Fibroblast of the aortic adventitia (primary cell): ENCODE measurements around the gene VPS50. TPM values are rescaled to one million over a fixed set of nuclear protein-coding genes. Genes with fewer than 3 reads are reported as not detected.

ENCODE experiments used
- DNase-seq: peaks from one replicate; pipeline ENCODE4 v3.0.0-alpha.2; 2010; ENCODE audit warnings: low read depth
- H3K4me3 ChIP-seq: 2 replicates; pipeline ENCODE4 v1.5.1; 2011; ENCODE audit warnings: low read depth, mild to moderate bottlenecking, control low read depth, low read length, moderate library complexity
- CTCF ChIP-seq: IDR thresholded peaks from 2 replicates; pipeline ENCODE4 v1.5.1; 2011; ENCODE audit warnings: mild to moderate bottlenecking, low read length, control low read depth, inconsistent platforms; ENCODE audit not compliant: insufficient read depth
- total RNA-seq: library from RNA; depleted of rRNA; stranded (reverse); fragments of >200 nt; gene quantifications from 2 replicates; pipeline ENCODE4 v1.2.3, GENCODE V29; 2012; ENCODE audit warnings: low replicate concordance

Gene VPS50
- 32.3 and 50.0 TPM in 2 replicates for total RNA-seq

GRCh38 chr7:93231799-93232672 lies at the start of gene VPS50:
Gene VPS50, plus strand, starts transcription at chr7:93232366. Its CDS starts 102 bp downstream, at chr7:93232468.
- peak; percentile 96 for DNase-seq
- TF ChIP-seq CTCF: no peak
- H3K4me3 ChIP-seq: peak within 1 kb of the TSS; percentile 97

- H3K4me3 ChIP-seq: no peak overlapping the region
- no peak for TF ChIP-seq CTCF
- peak; percentile 53 for DNase-seq
Measured at GRCh38 chr7:93185303-93186027, 46.7 kb upstream of the VPS50 start.

GRCh38 chr7:93188870-93189634 lies 43.1 kb upstream of the VPS50 start:
- H3K4me3 ChIP-seq: no peak overlapping the region
- no peak for DNase-seq
- no peak for TF ChIP-seq CTCF

- DNase-seq: peak; percentile 27
- no peak for TF ChIP-seq CTCF
- H3K4me3 ChIP-seq: no peak overlapping the region
Measured at GRCh38 chr7:93194386-93194785, 37.8 kb upstream of the VPS50 start.

- no peak for TF ChIP-seq CTCF
- H3K4me3 ChIP-seq: no peak overlapping the region
- DNase-seq: no peak
Measured at GRCh38 chr7:93196336-93196735, 35.8 kb upstream of the VPS50 start.

- TF ChIP-seq CTCF: no peak
- H3K4me3 ChIP-seq: no peak overlapping the region
- no peak for DNase-seq
Measured at GRCh38 chr7:93198472-93198871, 33.7 kb upstream of the VPS50 start.
